ENCODE data around the gene CENPS.
A peak's percentile ranks its signal among the peaks of the same experiment; 100 is the strongest.

CENPS gene

GRCh38 chr1:10388387-10388715 is 41.9 kb upstream of the CENPS start:
- no peak overlapping the region for H3K27ac ChIP-seq
- TF ChIP-seq CTCF (conservative IDR thresholded peaks at IDR 0.05) (no peak), ZFX (IDR thresholded peaks at IDR 0.05) (no peak)

GRCh38 chr1:10389271-10389973 is 40.8 kb upstream of the CENPS start:
- H3K27ac ChIP-seq: no peak overlapping the region
- TF ChIP-seq ZFX (IDR thresholded peaks at IDR 0.05): no peak
- no peak for TF ChIP-seq CTCF (conservative IDR thresholded peaks at IDR 0.05)

GRCh38 chr1:10396870-10397269 is 33.4 kb upstream of the CENPS start:
- no peak overlapping the region for H3K27ac ChIP-seq
- TF ChIP-seq CTCF (conservative IDR thresholded peaks at IDR 0.05) (no peak), ZFX (IDR thresholded peaks at IDR 0.05) (no peak)

GRCh38 chr1:10398278-10398733 is 31.9 kb upstream of the CENPS start:
- peak overlapping the region; percentile 96 for H3K27ac ChIP-seq
- TF ChIP-seq ZFX (IDR thresholded peaks at IDR 0.05) (no peak), CTCF (conservative IDR thresholded peaks at IDR 0.05) (no peak)

- H3K27ac ChIP-seq: peak within 1 kb of the TSS; percentile 96
- TF ChIP-seq CTCF (conservative IDR thresholded peaks at IDR 0.05) (no peak), ZFX (IDR thresholded peaks at IDR 0.05) (peak; percentile 73)
Measured at GRCh38 chr1:10398734-10399443, 31.3 kb upstream of the CENPS start, which contains the start of gene PGD. Gene PGD, plus strand, starts transcription at chr1:10399064. Its CDS starts 54 bp downstream, at chr1:10399118.

- peak overlapping the region; percentile 96 for H3K27ac ChIP-seq
Measured at GRCh38 chr1:10399444-10399941, 30.7 kb upstream of the CENPS start.

More at GRCh38 chr1:10399444-10399941, 30.7 kb upstream of the CENPS start:
- TF ChIP-seq ZFX (IDR thresholded peaks at IDR 0.05) (no peak; the same call in 1 of the 2 replicates), CTCF (conservative IDR thresholded peaks at IDR 0.05) (no peak)
